ENCODE data around the gene ENGASE. TPM values are rescaled to one million over a fixed set of nuclear protein-coding genes. Genes with fewer than 3 reads are reported as not detected.

The ENGASE gene
- total RNA-seq, 2 donors from 2014 or later, result 18.2 to 29.7 TPM

DNA sequence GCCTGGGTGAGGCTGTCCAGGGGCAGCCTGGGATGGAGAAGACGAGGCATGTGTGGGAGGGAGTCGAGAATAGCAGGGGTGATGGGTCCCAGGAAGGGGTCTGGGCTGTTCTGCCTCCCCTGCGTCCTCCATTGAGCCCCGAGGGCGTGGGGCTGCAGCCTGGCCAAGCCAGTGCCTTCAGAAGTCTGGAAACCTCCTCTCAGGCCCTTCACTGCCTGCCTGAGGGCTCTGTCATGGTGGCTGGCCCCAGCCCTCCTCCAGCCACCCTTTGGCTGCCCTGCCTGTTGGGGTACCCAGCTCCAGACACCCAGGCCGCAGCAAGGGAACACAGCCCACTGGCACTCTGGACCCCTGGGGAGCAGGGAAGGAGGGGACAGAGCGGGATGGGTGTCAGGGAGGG lies 27.6 kb downstream of the ENGASE start:
- DNase-seq (ENCODE audit: low spot score), result no peak
- intact Hi-C loops (cut with DNase I), result no loop called here

DNA sequence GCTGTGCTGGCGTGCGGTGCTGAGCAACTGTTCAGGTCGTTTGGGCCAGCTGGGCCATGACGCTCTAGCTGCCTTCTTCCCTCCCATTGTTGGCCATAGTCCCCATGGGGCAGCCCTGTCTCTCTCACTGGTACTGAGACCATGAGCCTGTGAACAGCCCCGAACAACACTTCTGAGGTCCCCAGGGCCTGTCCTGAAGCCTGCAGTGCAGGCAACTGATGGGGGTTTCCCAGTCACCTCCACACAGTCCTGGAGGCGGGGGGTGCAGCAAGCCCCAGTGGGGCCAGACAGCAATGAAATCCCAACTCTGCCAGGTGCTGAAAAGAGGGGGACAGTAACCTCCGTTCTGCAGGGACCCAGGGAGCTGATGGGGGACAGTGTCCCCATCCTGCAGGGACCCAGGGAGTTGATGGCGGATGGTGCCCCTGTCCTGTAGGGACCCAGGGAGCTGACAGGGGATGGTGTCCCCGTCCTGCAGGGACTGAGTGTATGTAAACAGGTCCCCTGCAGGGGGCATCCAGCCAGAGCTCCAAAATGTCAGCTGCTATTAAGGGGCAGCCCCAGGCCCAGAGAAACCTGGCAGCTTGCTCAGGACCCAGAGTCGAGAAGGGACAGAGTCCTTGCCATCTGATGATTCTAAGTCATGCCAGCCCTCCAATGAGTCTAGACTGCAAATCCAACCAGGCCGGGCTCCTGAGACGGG lies 30.4 kb downstream of the ENGASE start:
- no peak for DNase-seq (ENCODE audit: low spot score)
- intact Hi-C loops (cut with DNase I), result no loop called here

DNA sequence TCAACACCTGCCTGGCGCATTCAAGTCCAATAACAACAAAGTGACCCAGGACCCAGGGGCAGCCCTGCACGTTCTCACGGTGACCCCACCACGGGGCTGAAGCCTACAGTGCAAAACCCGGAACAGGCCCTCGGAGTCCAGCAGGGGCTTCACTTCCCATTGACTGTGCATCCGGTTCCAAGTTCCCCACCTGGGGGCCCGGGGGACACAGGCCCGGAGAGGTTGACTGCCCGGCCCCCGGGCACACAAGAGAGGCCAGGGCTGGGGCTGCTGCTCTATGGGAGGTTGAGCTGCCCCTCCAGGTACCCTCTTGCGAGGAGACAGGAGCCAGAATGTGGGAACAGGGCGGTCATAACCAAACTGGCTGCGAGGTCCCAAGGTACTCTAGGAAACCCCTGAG lies 31.3 kb downstream of the ENGASE start:
- DNase-seq (ENCODE audit: low spot score), result no peak
- intact Hi-C loops (cut with DNase I), result no loop called here

DNA sequence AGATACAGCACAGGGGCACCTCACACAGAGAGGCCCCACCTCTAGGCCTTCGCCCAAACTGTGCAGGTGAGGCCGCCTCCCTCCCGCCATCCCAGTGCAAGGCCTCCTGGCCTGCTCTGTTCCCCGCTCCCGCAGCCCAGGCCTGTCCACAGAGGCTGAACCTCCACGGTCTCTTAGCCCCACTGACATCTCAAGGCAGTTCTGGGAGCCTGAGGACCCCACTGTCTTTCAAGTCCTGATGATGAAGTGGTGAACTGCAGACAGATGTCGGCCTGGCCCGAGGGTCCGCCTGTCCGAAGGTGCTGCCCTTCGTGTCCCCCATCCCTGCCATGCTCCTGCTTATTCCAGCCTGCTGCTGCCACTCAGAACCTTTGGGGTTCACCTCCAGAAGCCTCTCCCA lies 32.3 kb downstream of the ENGASE start:
- intact Hi-C loops (cut with DNase I), result no loop called here
- no peak for DNase-seq (ENCODE audit: low spot score)

DNA sequence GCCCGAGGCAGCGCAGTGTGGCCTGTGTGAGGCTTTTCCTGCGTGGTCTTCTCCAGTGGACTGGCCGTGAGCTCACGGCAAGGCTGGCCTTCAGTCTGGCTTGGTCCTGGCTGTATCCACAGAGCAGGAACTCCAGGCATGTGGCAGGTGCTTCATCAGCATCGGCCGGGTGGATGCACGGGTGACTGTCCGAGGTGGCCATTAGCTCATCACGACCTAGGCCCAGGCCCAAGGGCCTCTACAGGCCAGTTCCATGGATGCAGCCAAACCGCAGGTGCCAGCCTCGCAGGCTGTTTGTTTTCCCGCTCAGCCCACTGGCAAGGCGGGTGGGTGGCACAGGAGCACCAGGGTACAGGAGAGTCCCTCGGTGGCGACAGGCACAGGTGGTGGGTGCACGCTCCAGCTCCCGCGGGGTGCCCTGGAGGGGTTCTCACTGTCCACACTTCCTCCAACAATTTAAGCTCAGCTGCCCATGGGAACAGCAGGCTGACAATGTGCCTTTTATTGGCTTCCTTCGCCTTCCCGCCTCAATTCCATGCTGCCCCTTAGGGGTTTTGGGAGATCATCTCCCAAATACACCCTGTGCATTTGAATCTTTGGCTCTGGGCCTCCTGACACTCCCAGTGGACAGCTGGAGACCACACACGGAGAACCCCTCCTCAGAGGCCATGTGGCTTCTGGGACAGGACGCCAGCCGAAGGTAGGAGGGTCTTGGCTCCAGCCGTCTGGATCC lies 33.0 kb downstream of the ENGASE start:
- intact Hi-C loops (cut with DNase I), result no loop called here
- DNase-seq (ENCODE audit: low spot score), result no peak

DNA sequence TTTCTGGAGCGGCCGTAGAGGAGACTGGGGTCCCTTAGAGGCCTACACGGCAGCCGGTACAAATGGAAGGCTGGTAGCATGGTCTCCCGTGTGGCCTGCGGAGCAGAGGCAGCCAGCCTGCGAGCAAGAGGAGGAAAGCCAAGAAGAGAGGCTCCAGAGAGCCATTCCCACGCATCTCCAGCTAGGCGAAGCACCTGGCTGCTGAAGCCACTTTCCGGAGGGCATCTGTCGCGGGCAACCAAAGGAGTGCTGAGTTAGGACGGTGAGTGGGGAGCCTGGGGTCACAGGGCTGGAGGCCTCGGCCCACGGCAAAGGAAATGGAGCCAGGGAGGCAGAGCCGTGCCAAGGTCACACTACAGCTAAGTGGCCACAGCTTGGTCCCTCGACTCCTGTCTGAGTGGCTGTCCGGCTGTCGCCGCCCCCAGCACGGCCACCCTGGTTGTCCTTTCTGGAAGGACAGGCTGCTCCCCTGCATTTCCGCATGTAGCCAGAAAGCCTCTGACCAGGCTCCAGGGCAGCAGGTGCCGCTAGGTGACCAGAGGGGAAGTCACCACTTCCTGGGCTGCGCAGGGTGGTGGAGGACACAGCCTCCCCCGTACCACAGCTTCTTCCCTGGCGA lies 33.7 kb downstream of the ENGASE start:
- intact Hi-C loops (cut with DNase I), result no loop called here
- DNase-seq (ENCODE audit: low spot score), result no peak

DNA sequence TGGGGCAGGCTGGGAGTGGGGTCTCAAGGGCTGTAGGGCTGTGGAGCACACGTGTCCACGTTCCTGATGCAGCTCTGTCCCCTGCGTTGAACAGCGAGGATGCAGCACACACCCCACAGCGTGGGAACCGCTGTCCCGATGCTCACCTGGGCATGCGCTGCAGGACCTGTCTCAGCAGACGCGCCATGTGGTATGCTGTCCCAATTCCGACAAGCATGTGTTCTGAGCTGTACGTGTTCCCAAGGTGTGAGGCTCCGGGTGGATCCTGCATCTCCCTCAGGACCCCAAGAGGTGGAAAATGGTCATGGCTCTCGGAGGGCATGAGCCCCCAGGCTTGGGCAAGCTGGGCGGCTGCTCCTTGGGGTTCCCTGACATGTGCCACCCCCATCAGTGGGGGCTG lies 34.2 kb downstream of the ENGASE start:
- intact Hi-C loops (cut with DNase I), result no loop called here
- DNase-seq (ENCODE audit: low spot score), result no peak

DNA sequence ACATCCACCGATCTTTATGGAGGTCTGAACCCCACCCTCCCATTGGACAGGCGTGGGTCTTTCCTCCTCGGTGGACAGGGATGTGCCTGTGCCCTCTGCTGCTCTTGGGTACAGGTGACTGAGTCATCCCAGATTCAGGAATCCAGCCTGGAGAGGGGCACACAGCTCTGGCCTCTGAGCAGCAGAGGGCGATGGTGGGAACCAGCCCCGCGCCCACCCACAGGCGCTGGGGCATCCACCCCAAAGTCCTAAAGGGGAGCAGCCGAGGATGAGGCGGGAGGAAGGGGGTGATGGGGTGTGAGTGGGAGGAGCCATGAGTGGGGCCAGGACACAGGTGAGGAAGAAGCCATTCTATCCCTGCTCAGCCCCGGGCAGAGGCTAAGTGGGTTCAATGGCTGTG lies 35.0 kb downstream of the ENGASE start:
- intact Hi-C loops (cut with DNase I), result no loop called here
- no peak for DNase-seq (ENCODE audit: low spot score)

DNA sequence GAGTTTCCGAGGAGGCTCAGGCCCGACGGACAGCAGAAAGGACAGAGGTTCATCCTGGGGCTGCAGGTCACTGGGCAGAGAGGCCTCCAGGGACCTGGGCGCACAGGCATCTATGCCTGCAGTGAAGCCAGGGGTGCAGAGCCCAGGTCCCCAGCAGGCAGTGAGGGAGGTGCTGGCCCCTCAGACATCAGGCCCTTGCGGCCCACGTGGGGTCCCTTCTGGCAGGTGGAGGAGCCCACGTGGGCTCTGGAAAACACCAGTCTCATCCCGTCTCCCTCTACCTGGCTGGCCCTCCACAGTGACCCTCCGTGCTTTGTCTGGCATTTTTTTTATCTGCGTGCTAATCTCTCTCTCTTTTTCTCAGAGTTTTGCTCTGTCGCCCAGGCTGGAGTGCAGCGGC lies 36.5 kb downstream of the ENGASE start:
- no peak for DNase-seq (ENCODE audit: low spot score)
- intact Hi-C loops (cut with DNase I), result no loop called here

DNA sequence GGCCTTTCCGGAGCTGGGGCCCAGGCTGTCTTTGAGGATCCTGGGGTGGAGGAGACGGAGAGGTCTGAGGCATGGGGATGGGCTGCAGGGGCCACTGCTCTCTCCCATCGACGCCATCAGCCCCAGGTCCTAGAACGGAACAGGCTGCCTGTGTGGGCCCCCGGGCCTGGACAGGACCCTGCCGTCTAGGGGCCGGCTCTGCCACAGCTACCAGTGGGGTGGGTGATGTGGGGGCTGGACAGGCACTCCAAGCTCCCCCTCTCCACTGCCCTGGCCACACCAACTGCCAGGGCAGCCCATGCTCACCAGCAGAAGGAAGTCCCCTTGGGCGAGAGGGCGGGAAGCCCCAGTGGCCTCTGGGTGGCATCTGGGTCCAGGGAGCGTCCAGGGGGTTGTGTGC lies 37.8 kb downstream of the ENGASE start:
- DNase-seq (ENCODE audit: low spot score), result no peak
- intact Hi-C loops (cut with DNase I), result no loop called here

DNA sequence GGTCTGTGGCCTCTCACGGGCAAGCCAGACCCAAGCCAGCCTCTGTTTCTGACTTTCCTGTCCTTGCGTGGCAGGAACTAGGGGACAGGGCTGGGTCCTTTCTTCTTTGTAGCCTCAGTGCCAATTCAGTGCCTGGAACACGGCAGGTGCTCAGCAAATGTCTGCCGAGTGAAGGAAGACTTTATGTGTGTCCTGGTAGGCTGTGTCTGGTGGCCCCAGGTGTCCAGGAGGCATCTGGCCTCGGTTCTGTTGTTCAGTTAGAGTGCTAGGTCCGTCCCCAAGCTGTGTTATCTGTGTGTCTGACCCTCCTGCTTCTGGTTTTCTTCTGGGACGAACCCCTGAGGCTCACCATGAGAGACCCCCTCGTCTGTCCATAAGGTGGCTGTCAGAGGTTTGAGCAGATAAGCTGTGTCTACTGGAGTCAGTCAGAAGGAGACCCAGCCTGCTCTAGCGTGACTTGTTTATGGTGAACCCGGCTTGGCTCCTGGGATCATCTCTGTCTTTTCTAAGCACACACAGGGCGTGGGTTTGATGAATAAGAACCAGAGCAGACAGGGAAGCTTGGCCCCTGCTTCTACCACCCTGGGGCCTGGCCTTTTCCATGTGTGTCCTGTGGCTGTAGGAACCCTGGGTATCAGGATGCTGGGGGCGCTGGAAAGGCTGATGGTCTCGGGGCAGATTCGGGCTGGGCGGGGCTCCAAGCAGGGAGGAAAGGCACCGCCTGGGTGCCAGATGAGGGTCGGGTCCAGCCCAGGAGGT lies 39.3 kb downstream of the ENGASE start:
- intact Hi-C loops (cut with DNase I), result no loop called here
- no peak for DNase-seq (ENCODE audit: low spot score)

DNA sequence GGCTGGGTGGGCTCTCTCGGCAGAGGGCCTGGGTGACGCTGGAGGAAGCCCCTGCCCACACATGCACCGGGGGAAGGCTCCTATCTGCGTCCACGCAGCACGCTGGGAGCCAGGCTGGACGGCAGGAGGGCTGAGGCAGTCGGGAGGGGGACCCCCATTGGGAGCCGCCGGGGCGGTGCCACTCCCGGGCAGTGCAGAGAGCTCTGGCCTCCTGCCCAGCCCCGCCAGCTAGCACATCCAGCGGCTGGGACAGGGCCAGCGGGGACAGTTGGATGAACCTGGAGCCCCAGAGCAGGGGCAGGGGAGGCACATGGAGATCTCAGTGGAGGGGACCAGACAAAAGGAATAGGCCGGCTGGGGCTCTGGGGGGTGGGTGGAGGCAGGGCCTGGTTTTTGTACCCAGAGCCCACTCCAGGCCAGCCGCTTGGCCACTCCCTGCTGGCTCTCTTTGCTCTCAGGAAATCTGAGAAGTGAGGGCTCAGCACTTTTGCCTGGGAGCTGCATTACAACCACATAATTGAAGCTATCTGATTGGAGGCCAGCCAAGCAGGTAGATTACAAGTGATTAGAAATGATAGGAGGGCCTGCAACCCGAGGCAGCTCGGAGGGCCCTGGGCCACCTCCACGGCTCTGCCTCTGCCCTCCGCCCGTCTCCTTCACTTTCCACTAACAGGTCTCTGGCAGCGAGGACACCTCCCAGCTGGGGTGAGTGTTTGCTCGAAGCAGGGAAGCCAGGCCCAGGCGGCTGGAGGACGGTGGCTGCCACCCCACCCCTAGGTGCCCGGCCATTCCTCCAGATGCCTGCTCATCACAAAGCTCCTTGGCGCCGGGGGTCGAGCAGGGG lies 40.1 kb downstream of the ENGASE start:
- intact Hi-C loops (cut with DNase I), result no loop called here

DNA sequence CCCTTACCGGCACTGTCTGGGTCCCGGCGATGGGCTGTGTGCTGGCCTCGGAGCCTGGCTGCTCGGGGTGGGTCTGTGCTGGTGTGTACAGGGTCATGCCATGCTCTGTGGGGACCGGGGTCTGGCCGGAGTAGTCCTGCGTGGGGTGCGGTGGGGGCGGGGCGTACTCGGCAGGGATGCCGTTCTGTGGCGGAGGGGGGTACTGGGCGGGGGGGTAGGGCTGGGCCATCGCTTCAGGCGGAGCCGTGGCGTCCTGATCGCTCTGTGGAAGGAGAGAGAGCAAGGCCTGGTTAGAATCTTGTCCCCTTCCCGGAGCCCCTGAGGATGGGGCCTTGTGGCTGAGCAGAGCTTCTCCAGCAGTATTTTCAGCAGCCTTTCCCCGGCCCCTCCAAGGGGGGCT lies 40.9 kb downstream of the ENGASE start:
- intact Hi-C loops (cut with DNase I), result no loop called here
- no peak for DNase-seq (ENCODE audit: low spot score)

More for the DNA sequence above, 40.1 kb downstream of the ENGASE start:
- DNase-seq (ENCODE audit: low spot score), result no peak

DNA sequence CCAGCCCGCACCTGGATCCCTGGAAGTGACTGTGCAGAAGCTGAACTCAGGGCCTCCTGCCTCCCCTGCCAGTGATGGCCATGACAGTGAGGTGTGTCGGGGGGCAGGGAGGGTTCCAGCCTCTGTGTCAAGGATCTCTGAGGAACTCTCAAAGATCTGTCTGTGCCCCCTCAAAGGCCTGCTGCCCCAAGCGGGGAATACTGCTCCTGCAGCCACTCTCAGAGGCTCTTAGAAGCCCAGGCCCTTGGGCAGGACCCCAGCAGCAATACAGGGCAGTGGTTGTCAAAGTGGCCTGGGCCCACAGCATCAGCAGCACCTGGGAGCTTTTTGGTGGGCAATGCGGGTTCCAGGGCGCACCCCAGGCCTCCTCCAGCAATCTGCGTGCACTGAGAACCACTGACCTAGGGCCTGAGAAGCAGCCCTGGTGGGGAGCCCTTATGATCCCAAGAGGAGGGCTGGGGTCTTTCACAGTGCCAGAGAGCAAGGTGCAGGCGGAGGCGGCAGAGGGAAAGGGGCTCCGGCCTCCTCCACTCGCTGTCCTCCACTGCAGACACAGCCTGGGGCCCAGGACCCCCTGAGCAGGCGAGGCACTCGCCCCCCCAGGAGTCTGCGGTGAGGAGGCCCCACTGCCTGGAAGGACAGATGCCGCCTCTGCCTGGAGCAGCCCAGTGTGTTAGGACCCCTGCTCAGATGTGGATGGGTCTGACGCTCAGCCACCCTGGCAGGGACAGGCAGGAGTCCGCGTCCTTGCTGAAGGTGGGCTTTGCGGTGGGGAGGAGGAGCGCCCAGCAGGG lies 42.1 kb downstream of the ENGASE start:
- intact Hi-C loops (cut with DNase I), result no loop called here
- DNase-seq (ENCODE audit: low spot score), result no peak

DNA sequence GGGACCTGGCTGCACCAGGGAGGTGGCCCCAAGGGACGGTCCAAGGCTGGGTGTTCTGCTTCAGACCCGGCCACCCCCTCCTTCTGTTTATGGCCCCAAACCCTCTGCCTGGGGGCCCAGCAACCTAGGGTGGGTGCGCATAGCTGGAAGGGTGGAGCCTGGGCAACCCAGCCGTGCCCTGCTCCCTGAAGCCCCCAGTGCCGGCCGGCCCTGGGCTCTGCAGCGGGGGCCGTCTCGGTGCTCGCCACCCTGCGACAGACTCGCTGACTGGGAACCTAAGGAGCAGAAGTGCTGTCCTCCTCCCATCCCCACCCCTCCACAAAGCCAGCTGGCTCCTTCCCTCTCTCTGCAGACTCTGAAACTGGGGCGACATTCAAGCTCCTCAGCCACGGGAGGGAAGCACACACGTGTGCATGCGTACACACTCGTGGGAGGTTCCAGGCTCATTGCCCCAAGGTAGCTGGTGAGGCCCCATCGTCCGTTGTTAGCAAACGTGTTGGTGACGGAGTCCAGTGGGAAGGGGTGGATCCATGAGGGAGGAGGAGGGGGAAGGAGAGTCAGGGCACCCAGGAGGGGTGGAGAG lies 43.4 kb downstream of the ENGASE start:
- intact Hi-C loops (cut with DNase I), result no loop called here
- DNase-seq (ENCODE audit: low spot score), result no peak

DNA sequence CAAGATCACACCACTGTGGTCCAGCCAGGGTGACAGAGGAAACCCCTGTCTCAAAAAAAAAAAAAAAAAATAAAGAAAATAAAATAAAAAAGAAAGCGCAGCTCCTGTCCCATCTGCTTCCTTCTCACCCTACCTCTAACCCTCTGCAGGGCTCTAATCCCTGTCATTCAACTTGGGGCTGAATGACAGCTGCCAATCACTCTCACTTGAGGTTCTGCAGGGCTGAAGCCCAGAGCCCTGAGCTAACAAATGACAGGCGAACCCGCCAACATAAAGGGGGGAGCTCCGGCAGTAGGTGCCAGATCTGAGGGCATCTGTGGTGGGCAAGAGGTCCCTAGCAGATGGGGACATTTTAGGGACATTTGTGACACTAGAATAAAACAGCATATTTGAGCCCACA lies 44.3 kb downstream of the ENGASE start:
- DNase-seq (ENCODE audit: low spot score), result no peak

DNA sequence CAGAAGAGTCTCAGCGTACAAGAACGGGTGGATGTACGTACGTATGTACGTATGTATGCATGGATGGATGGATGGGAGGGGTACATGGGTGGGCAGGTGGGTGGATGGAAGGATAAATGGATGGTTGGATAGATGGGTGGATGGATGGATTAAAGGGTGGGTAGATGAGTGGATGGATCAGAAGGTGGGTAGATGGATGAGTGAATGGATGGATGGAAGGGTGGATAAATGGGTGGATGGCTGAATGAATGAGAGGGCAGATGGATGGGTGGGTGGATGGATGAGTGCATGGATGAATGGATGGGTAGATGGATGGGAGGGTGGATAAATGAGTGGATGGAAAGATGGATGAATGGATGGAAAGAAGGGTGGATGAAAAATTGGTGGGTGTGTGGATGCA lies 45.6 kb downstream of the ENGASE start:
- DNase-seq (ENCODE audit: low spot score), result no peak
- intact Hi-C loops (cut with DNase I), result no loop called here

More for the DNA sequence above, 44.3 kb downstream of the ENGASE start:
- intact Hi-C loops (cut with DNase I), result no loop called here

DNA sequence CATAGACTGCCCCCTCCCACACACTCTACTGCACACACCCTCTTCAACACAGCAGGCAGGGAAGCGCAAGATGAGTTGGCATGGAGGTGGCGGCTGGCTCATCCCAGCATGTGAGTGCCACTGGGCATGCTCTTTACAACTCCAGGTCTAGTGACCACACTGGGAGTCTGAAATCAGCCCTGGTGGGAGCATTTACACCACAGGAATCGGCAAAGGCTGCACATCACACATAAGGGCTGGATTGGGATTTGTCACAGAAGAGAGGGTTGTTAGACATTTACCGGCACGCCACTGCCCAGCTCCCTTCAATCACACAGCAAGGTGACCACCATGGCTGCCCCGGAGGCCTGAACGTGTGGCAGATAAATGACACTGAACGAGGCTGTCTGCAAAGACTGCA lies 49.4 kb downstream of the ENGASE start:
- DNase-seq (ENCODE audit: low spot score), result no peak
- intact Hi-C loops (cut with DNase I), result no loop called here
